ENCODE measurements around the gene TGIF2. TPM values are rescaled to one million over a fixed set of nuclear protein-coding genes. Genes with fewer than 3 reads are reported as not detected.

Gene TGIF2
- total RNA-seq, 1 donor = 10.9 TPM

- TF ChIP-seq CTCF (IDR thresholded peaks at IDR 0.05; ENCODE audit: extremely low read depth, low read depth, low read length) = no peak
- H3K27me3 ChIP-seq (ENCODE audit: insufficient read depth, low read length) = no peaks in the 10 kb centered on the region
Measured at GRCh38 chr20:36624068-36624943, 50.9 kb downstream of the TGIF2 start.

GRCh38 chr20:36624944-36625324 lies 51.5 kb downstream of the TGIF2 start:
- H3K4me3 ChIP-seq (ENCODE audit: insufficient read depth, low read length) = no peak overlapping the region
- H3K27ac ChIP-seq (ENCODE audit: low read depth, low read length) = no peak overlapping the region
- no peak overlapping the region for H2AFZ ChIP-seq (ENCODE audit: low read length)
- DNase-seq (ENCODE audit: insufficient read length, low spot score, missing footprints) = no peak
- no peaks in the 10 kb centered on the region for H3K4me1 ChIP-seq (ENCODE audit: insufficient read depth, low read length)
- H3K27me3 ChIP-seq (ENCODE audit: insufficient read depth, low read length) = no peaks in the 10 kb centered on the region
- H3K4me2 ChIP-seq (ENCODE audit: insufficient read depth, low read length) = no peak overlapping the region
- H3K79me2 ChIP-seq (ENCODE audit: insufficient read depth, low read length) = no peaks in the 10 kb centered on the region
- no peaks in the 10 kb centered on the region for H4K20me1 ChIP-seq (ENCODE audit: insufficient read depth, low read length)
- H3K36me3 ChIP-seq (ENCODE audit: insufficient read depth, low read length) = no peaks in the 10 kb centered on the region
- TF ChIP-seq CTCF (IDR thresholded peaks at IDR 0.05; ENCODE audit: extremely low read depth, low read depth, low read length) = no peak
- H3K9me3 ChIP-seq (ENCODE audit: low read depth, low read length) = no peaks in the 10 kb centered on the region

More at GRCh38 chr20:36624068-36624943, 50.9 kb downstream of the TGIF2 start:
- H3K4me1 ChIP-seq (ENCODE audit: insufficient read depth, low read length) = no peaks in the 10 kb centered on the region
- no peak overlapping the region for H3K4me3 ChIP-seq (ENCODE audit: insufficient read depth, low read length)
- DNase-seq (ENCODE audit: insufficient read length, low spot score, missing footprints) = no peak
- H3K79me2 ChIP-seq (ENCODE audit: insufficient read depth, low read length) = no peaks in the 10 kb centered on the region
- H3K36me3 ChIP-seq (ENCODE audit: insufficient read depth, low read length) = no peaks in the 10 kb centered on the region
- H3K27ac ChIP-seq (ENCODE audit: low read depth, low read length) = no peak overlapping the region
- H3K4me2 ChIP-seq (ENCODE audit: insufficient read depth, low read length) = no peak overlapping the region
- no peaks in the 10 kb centered on the region for H3K9me3 ChIP-seq (ENCODE audit: low read depth, low read length)
- H2AFZ ChIP-seq (ENCODE audit: low read length) = no peak overlapping the region
- H4K20me1 ChIP-seq (ENCODE audit: insufficient read depth, low read length) = no peaks in the 10 kb centered on the region

DNA sequence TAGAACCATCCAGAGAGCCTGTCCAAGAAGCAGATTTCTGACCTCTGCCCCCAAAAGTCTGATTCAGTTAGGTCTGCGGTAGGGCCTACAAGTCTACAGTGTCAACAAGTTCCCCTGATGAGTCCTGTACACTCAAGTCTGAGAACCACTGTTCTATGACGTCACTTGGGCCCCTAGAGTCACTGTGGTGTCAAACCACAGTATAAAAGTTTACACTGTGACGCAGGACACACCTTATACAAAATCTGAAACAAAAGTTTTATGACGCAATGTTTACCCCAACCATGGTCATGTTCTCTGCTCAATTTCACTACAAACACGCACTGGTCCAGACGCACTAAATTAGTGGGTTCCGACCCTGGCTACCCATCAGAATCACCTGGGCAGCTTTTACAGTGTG lies 54.7 kb downstream of the TGIF2 start:
- Histone ChIP-seq H3K4me2 (ENCODE audit: insufficient read depth, low read length) (no peak overlapping the region), H3K27me3 (ENCODE audit: insufficient read depth, low read length) (no peaks in the 10 kb centered on the region), H3K36me3 (ENCODE audit: insufficient read depth, low read length) (no peaks in the 10 kb centered on the region), H2AFZ (ENCODE audit: low read length) (no peak overlapping the region), H3K79me2 (ENCODE audit: insufficient read depth, low read length) (no peaks in the 10 kb centered on the region), H4K20me1 (ENCODE audit: insufficient read depth, low read length) (no peaks in the 10 kb centered on the region), H3K4me1 (ENCODE audit: insufficient read depth, low read length) (no peaks in the 10 kb centered on the region), H3K27ac (ENCODE audit: low read depth, low read length) (no peak overlapping the region), H3K4me3 (ENCODE audit: insufficient read depth, low read length) (no peak overlapping the region), H3K9me3 (ENCODE audit: low read depth, low read length) (no peaks in the 10 kb centered on the region)
- TF ChIP-seq CTCF (IDR thresholded peaks at IDR 0.05; ENCODE audit: extremely low read depth, low read depth, low read length) = no peak
- no peak for DNase-seq (ENCODE audit: insufficient read length, low spot score, missing footprints)
